ENCODE results near the gene TNKS2. TPM values are rescaled to one million over a fixed set of nuclear protein-coding genes. Genes with fewer than 3 reads are reported as not detected.

The TNKS2 gene
- polyA plus RNA-seq, 1 donor (not counting 4 experiments of a cell fraction or from before 2014, with no cell fraction given), result 35.4 TPM

GRCh38 chr10:91907033-91907594 lies 108.9 kb downstream of the TNKS2 start:
- Histone ChIP-seq H2AFZ (ENCODE audit: control insufficient read depth, low read length) (no peak overlapping the region), H3K9me1 (ENCODE audit: control insufficient read depth, extremely low read depth, insufficient read depth, low read length) (no peaks in the 10 kb centered on the region), H3K27ac (ENCODE audit: control insufficient read depth, insufficient read depth, low read length) (no peak overlapping the region), H3K79me2 (ENCODE audit: control insufficient read depth, insufficient read depth, low read length) (no peaks in the 10 kb centered on the region), H3K27me3 (ENCODE audit: control insufficient read depth, extremely low read depth, insufficient read depth, low read length) (no peaks in the 10 kb centered on the region), H3K9ac (ENCODE audit: control insufficient read depth, extremely low read depth, insufficient read depth, low read length) (no peak overlapping the region), H3K9me3 (ENCODE audit: control insufficient read depth, low read depth, low read length) (no peaks in the 10 kb centered on the region), H3K4me1 (ENCODE audit: control insufficient read depth, extremely low read depth, insufficient read depth, low read length) (peaks cover 8% of the 10 kb centered on the region), H4K20me1 (ENCODE audit: control insufficient read depth, extremely low read depth, insufficient read depth, low read length) (no peaks in the 10 kb centered on the region), H3K4me3 (ENCODE audit: control insufficient read depth in 2 of 3, extremely low read depth in 1 of 3, insufficient read depth in 2 of 3, low read depth in 1 of 3, low read length in 3 of 3) (peak overlapping the region in 1 of 3 experiments; percentile 67), H3K4me2 (ENCODE audit: control insufficient read depth, extremely low read depth, insufficient read depth, low read depth, low read length) (peak overlapping the region; percentile 88), H3K36me3 (ENCODE audit: control insufficient read depth in 2 of 2, extremely low read depth in 1 of 2, insufficient read depth in 2 of 2, low read length in 2 of 2) (peaks cover 0 to 3% of the 10 kb centered on the region in 2 experiments)
- TF ChIP-seq EZH2 (IDR thresholded peaks at IDR 0.05; ENCODE audit: low read length), result no peak
- no peak for TF ChIP-seq CTCF (optimal IDR thresholded peaks at IDR 0.05 in 1 of 3, IDR thresholded peaks at IDR 0.05 in 1 of 3, conservative IDR thresholded peaks at IDR 0.05 in 1 of 3; ENCODE audit: extremely low read depth in 1 of 3, insufficient read depth in 2 of 3, low read length in 3 of 3)
- FAIRE-seq, result no peak
- DNase-seq (ENCODE audit: low read depth, low spot score), result no peak
- dilution Hi-C loops (cut with MboI; ENCODE audit: extremely low pct_ligation_motif_present, low sequenced_read_pairs), result no loop called here

GRCh38 chr10:91907914-91908336 lies 109.7 kb downstream of the TNKS2 start:
- peak overlapping the region; percentile 89 for H2AFZ ChIP-seq (ENCODE audit: control insufficient read depth, low read length)
- peak overlapping the region; percentile 42 to 74 (median 67) for H3K4me3 ChIP-seq (ENCODE audit: control insufficient read depth in 2 of 3, extremely low read depth in 1 of 3, insufficient read depth in 2 of 3, low read depth in 1 of 3, low read length in 3 of 3)
- no peak overlapping the region for H3K27ac ChIP-seq (ENCODE audit: control insufficient read depth, insufficient read depth, low read length)
- peaks cover 3% of the 10 kb centered on the region for H3K4me1 ChIP-seq (ENCODE audit: control insufficient read depth, extremely low read depth, insufficient read depth, low read length)
- no peaks in the 10 kb centered on the region for H3K27me3 ChIP-seq (ENCODE audit: control insufficient read depth, extremely low read depth, insufficient read depth, low read length)
- no peaks in the 10 kb centered on the region for H3K79me2 ChIP-seq (ENCODE audit: control insufficient read depth, insufficient read depth, low read length)
- H3K9ac ChIP-seq (ENCODE audit: control insufficient read depth, extremely low read depth, insufficient read depth, low read length), result peak overlapping the region; percentile 20
- DNase-seq (ENCODE audit: low read depth, low spot score), result no peak
- dilution Hi-C loops (cut with MboI; ENCODE audit: extremely low pct_ligation_motif_present, low sequenced_read_pairs), result no loop called here
- no peaks in the 10 kb centered on the region for H3K9me3 ChIP-seq (ENCODE audit: control insufficient read depth, low read depth, low read length)
- H3K36me3 ChIP-seq (ENCODE audit: control insufficient read depth in 2 of 2, extremely low read depth in 1 of 2, insufficient read depth in 2 of 2, low read length in 2 of 2), result peaks cover 0 to 3% of the 10 kb centered on the region in 2 experiments
- FAIRE-seq, result no peak
- H3K4me2 ChIP-seq (ENCODE audit: control insufficient read depth, extremely low read depth, insufficient read depth, low read depth, low read length), result peak overlapping the region; percentile 88
- no peaks in the 10 kb centered on the region for H4K20me1 ChIP-seq (ENCODE audit: control insufficient read depth, extremely low read depth, insufficient read depth, low read length)
- TF ChIP-seq CTCF (optimal IDR thresholded peaks at IDR 0.05 in 1 of 3, IDR thresholded peaks at IDR 0.05 in 1 of 3, conservative IDR thresholded peaks at IDR 0.05 in 1 of 3; ENCODE audit: extremely low read depth in 1 of 3, insufficient read depth in 2 of 3, low read length in 3 of 3) (no peak), EZH2 (IDR thresholded peaks at IDR 0.05; ENCODE audit: low read length) (no peak)
- H3K9me1 ChIP-seq (ENCODE audit: control insufficient read depth, extremely low read depth, insufficient read depth, low read length), result no peaks in the 10 kb centered on the region

Data from keratinocyte (primary cell).